Hematopoietic multipotent progenitor cell treated with erythropoietin and hydrocortisone succinate and interleukin-3 and kit ligand, for 15 days (in vitro differentiated cells): Measurements from ENCODE around the gene PRKCQ.
A peak's percentile ranks its signal among the peaks of the same experiment; 100 is the strongest.
"Not testable (repeated sequence)": the region's sequence is repeated elsewhere in the genome, so short reads cannot be mapped to it uniquely, and the experiment has no call there.

Source experiments
- DNase-seq: peaks from one replicate; pipeline ENCODE4 v3.0.0-alpha.2; 2015; ENCODE audit warnings: low spot score

Gene PRKCQ

GRCh38 chr10:6593241-6593671 lies 13.2 kb upstream of the PRKCQ start:
- no peak for DNase-seq

- no peak for DNase-seq
These were observed 12.0 kb upstream of the PRKCQ start for GRCh38 chr10:6592080-6592479.

GRCh38 chr10:6591668-6592067 lies 11.6 kb upstream of the PRKCQ start:
- no peak for DNase-seq

GRCh38 chr10:6590100-6590499 lies 10.0 kb upstream of the PRKCQ start:
- no peak for DNase-seq

- no peak for DNase-seq
These were observed 9.4 kb upstream of the PRKCQ start for GRCh38 chr10:6589287-6590094.

- DNase-seq = no peak
These were observed 8.8 kb upstream of the PRKCQ start for GRCh38 chr10:6588845-6589244.

- no peak for DNase-seq
These were observed 8.0 kb upstream of the PRKCQ start for GRCh38 chr10:6588082-6588481.

- no peak for DNase-seq
These were observed 6.4 kb upstream of the PRKCQ start for GRCh38 chr10:6586501-6586900.

- peak; percentile 41 for DNase-seq
These were observed 3.4 kb upstream of the PRKCQ start for GRCh38 chr10:6583447-6583846.

GRCh38 chr10:6582913-6583312 lies 2.8 kb upstream of the PRKCQ start:
- not testable (repeated sequence) for DNase-seq

GRCh38 chr10:6582298-6582697 lies 2.2 kb upstream of the PRKCQ start:
- no peak for DNase-seq

GRCh38 chr10:6581778-6582228 lies 1.7 kb upstream of the PRKCQ start:
- peak; percentile 36 for DNase-seq

GRCh38 chr10:6581223-6581622 lies 1.1 kb upstream of the PRKCQ start:
- DNase-seq = not testable (repeated sequence)

GRCh38 chr10:6580279-6581029 lies 378 bp upstream of the PRKCQ start:
- peak; percentile 81 for DNase-seq

- no peak for DNase-seq
These were observed 733 bp downstream of the PRKCQ start for GRCh38 chr10:6579183-6579903.

- peak; percentile 16 for DNase-seq
These were observed 1.3 kb downstream of the PRKCQ start for GRCh38 chr10:6578795-6579182.

GRCh38 chr10:6578251-6578771 lies 1.8 kb downstream of the PRKCQ start:
- no peak for DNase-seq

- no peak for DNase-seq
These were observed 3.8 kb downstream of the PRKCQ start for GRCh38 chr10:6576326-6576725.

GRCh38 chr10:6574664-6575176 lies 5.4 kb downstream of the PRKCQ start:
- no peak for DNase-seq

- no peak for DNase-seq
These were observed 9.2 kb downstream of the PRKCQ start for GRCh38 chr10:6570893-6571292.

GRCh38 chr10:6569259-6569658 lies 10.8 kb downstream of the PRKCQ start:
- no peak for DNase-seq

GRCh38 chr10:6567884-6568283 lies 12.2 kb downstream of the PRKCQ start:
- no peak for DNase-seq
